ENCODE measurements around the gene RAD18. TPM values are rescaled to one million over a fixed set of nuclear protein-coding genes. Genes with fewer than 3 reads are reported as not detected.

Gene RAD18
- total and polyA plus RNA-seq, 8 donors, result 1.4 to 87.9 (median 4.6) TPM

DNA sequence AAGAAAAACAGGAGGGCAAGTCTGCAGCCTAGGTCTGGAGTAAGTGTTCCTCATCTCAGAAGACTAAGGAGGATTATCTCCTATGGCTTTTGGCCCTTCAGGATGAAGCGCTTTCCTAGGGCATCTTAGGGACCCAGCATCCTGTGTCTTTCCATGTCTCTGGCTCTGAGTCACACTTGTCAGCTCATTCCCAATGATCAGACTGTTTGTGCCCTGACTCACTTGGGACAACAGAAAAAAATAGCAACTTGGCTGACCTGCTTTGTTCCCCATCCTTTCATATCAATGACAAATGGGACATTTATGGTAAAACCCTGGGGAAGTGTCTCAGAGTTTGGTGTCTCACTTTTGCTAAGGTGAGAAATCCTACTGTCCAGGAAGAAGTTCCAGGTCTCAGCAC, 117.6 kb downstream of the RAD18 start:
- H3K9me3 ChIP-seq, result no peaks in the 10 kb centered on the region
- H3K4me3 ChIP-seq, result no peak overlapping the region
- H3K4me1 ChIP-seq, result no peaks in the 10 kb centered on the region
- TF ChIP-seq POLR2AphosphoS5 (IDR thresholded peaks at IDR 0.05) (no peak), POLR2A (IDR thresholded peaks at IDR 0.05) (no peak), EP300 (IDR thresholded peaks at IDR 0.05) (no peak)
- TF ChIP-seq, protein P1, sequence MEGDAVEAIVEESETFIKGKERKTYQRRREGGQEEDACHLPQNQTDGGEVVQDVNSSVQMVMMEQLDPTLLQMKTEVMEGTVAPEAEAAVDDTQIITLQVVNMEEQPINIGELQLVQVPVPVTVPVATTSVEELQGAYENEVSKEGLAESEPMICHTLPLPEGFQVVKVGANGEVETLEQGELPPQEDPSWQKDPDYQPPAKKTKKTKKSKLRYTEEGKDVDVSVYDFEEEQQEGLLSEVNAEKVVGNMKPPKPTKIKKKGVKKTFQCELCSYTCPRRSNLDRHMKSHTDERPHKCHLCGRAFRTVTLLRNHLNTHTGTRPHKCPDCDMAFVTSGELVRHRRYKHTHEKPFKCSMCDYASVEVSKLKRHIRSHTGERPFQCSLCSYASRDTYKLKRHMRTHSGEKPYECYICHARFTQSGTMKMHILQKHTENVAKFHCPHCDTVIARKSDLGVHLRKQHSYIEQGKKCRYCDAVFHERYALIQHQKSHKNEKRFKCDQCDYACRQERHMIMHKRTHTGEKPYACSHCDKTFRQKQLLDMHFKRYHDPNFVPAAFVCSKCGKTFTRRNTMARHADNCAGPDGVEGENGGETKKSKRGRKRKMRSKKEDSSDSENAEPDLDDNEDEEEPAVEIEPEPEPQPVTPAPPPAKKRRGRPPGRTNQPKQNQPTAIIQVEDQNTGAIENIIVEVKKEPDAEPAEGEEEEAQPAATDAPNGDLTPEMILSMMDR (IDR thresholded peaks at IDR 0.05), result no peak
- intact Hi-C loops (cut with DNase I; ENCODE audit: low total_unique reads), result no loop called here
- WGBS, 5 donors, result 90 to 100% (median 95%) methylated on average over 1 of the region's 1 CpG
- H3K36me3 ChIP-seq, result no peaks in the 10 kb centered on the region
- no peak overlapping the region for H3K27ac ChIP-seq
- DNase-seq, result no peak
- no peaks in the 10 kb centered on the region for H3K27me3 ChIP-seq

GRCh38 chr3:8843347-8843746, 119.9 kb downstream of the RAD18 start:
- no peaks in the 10 kb centered on the region for H3K4me1 ChIP-seq
- intact Hi-C loops (cut with DNase I; ENCODE audit: low total_unique reads), result no loop called here
- no peaks in the 10 kb centered on the region for H3K27me3 ChIP-seq
- no peak for DNase-seq
- H3K36me3 ChIP-seq, result no peaks in the 10 kb centered on the region
- TF ChIP-seq POLR2AphosphoS5 (IDR thresholded peaks at IDR 0.05), result no peak
- TF ChIP-seq, protein P1 (IDR thresholded peaks at IDR 0.05), result no peak
- no peak for TF ChIP-seq POLR2A (IDR thresholded peaks at IDR 0.05)
- TF ChIP-seq EP300 (IDR thresholded peaks at IDR 0.05), result no peak
- H3K4me3 ChIP-seq, result no peak overlapping the region
- 79 to 91% (median 87%) methylated on average over 7 of the region's 7 CpGs for WGBS, 5 donors
- no peak overlapping the region for H3K27ac ChIP-seq
- no peaks in the 10 kb centered on the region for H3K9me3 ChIP-seq

GRCh38 chr3:8842293-8842692, 121.0 kb downstream of the RAD18 start:
- Histone ChIP-seq H3K36me3 (no peaks in the 10 kb centered on the region), H3K27me3 (no peaks in the 10 kb centered on the region), H3K4me3 (no peak overlapping the region), H3K9me3 (no peaks in the 10 kb centered on the region), H3K27ac (no peak overlapping the region), H3K4me1 (no peaks in the 10 kb centered on the region)
- intact Hi-C loops (cut with DNase I; ENCODE audit: low total_unique reads), result no loop called here
- DNase-seq, result no peak
- TF ChIP-seq POLR2A (IDR thresholded peaks at IDR 0.05) (no peak), POLR2AphosphoS5 (IDR thresholded peaks at IDR 0.05) (no peak), EP300 (IDR thresholded peaks at IDR 0.05) (no peak)
- TF ChIP-seq, protein P1 (IDR thresholded peaks at IDR 0.05), result no peak
- 44 to 72% (median 62%) methylated on average over 2 of the region's 2 CpGs for WGBS, 5 donors

GRCh38 chr3:8841472-8841871, 121.8 kb downstream of the RAD18 start:
- TF ChIP-seq EP300 (IDR thresholded peaks at IDR 0.05) (no peak), POLR2A (IDR thresholded peaks at IDR 0.05) (no peak), POLR2AphosphoS5 (IDR thresholded peaks at IDR 0.05) (no peak)
- TF ChIP-seq, protein P1 (IDR thresholded peaks at IDR 0.05), result no peak
- no peak for DNase-seq
- no peaks in the 10 kb centered on the region for H3K27me3 ChIP-seq
- 84 to 91% (median 86%) methylated on average over 3 of the region's 3 CpGs for WGBS, 5 donors
- H3K9me3 ChIP-seq, result no peaks in the 10 kb centered on the region
- intact Hi-C loops (cut with DNase I; ENCODE audit: low total_unique reads), result no loop called here
- H3K36me3 ChIP-seq, result no peaks in the 10 kb centered on the region
- H3K27ac ChIP-seq, result no peak overlapping the region
- H3K4me1 ChIP-seq, result no peaks in the 10 kb centered on the region
- H3K4me3 ChIP-seq, result no peak overlapping the region
